ENCODE data around the gene KDELR1.
"Not testable (repeated sequence)": the region's sequence is repeated elsewhere in the genome, so short reads cannot be mapped to it uniquely, and the experiment has no call there.

KDELR1 gene

DNA sequence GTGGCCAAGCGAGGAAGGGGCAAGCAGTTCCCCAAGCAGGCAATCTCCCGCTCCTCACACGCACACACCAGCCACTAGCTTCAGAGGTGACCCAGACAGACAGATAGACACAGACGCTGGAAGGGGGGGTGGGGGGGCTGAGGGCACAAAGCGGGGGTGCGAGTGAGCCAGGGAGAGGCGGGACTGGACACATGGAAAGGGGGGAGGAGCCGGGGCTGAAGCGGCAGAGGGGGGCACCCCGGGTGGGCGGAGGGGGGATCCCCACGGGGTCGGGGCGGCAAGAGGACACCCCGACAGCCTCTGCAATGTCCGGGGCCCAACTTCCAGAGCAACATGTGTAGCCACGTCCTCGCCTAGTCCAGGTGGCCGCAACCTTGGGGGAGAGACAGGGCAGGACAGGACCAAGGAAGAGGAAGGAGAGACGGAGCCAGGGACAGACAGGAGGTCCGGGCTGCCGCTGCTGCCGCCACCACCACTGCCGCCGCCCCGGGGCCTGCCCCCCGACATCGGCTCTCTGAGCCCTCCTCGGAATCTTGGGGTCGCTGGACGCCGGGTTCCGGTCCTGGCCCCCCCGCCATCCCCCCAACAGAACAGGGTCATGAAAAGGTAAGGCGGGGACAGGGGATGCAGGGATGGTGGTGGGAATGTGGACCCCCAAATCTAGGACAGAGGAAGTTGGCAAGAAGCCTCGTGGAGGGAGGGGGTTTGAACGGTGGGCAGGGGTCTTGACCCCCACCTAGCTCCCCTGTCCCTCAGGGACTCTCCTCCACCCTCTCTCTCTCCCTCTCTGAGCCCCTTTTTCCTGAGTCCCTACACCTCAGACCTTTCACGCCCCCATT lies 3.2 kb upstream of the KDELR1 start:
- in situ Hi-C loops (cut with MboI; ENCODE audit: low pct_unique_long_range_greater_than_20kb, low sequenced_read_pairs, unreplicated experiment): no loop called here
- no peak for TF ChIP-seq CTCF (IDR thresholded peaks at IDR 0.05; ENCODE audit: extremely low read depth, insufficient read depth, missing control alignments)
- no peak for DNase-seq (ENCODE audit: low spot score)

DNA sequence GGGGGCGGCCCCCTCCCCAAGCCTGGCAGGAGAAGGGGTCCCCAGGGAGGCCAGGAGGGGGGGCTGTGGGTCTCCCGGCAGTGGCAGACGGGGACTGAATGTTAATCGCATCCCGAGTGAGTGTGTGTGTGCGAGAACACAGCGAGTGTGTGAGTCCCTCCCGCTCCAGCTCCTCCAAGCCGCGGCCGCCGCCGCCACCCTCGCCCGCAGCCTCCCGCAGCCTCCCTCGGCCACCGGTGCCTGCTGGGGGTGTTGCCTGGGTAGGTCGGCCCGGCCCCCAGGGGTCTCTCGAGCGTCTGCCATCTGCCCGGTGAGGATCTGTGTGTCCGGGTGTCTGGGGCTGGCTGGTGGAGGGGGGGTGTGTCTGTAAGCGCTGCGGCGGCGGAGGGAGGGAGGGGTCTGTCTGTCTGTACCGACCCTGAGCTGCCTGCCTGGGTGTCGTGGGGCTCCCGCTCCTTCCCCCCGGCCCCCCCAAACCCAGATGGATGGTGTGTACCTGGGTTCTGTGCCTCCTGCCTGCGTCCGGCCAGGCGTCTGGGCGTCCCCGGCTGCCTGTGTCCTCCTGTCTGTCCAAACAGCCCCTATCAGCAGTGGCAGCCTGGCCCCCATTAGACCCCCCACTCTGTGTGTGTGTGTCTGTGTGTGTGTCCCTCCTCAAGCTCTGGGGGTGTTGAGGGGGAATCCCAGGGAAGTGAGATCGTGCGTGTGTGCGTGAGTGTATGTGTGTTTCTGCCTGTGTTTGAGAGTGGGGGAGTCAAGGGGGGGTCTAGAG lies 2.4 kb upstream of the KDELR1 start, which contains the start of gene GRIN2D:
TSS of gene GRIN2D (plus strand) at position 110 of the 772 bp plus-strand sequence. CDS start 4,725 bp downstream, outside the sequence.
- DNase-seq (ENCODE audit: low spot score): no peak
- in situ Hi-C loops (cut with MboI; ENCODE audit: low pct_unique_long_range_greater_than_20kb, low sequenced_read_pairs, unreplicated experiment): no loop called here
- no peak for TF ChIP-seq CTCF (IDR thresholded peaks at IDR 0.05; ENCODE audit: extremely low read depth, insufficient read depth, missing control alignments)

DNA sequence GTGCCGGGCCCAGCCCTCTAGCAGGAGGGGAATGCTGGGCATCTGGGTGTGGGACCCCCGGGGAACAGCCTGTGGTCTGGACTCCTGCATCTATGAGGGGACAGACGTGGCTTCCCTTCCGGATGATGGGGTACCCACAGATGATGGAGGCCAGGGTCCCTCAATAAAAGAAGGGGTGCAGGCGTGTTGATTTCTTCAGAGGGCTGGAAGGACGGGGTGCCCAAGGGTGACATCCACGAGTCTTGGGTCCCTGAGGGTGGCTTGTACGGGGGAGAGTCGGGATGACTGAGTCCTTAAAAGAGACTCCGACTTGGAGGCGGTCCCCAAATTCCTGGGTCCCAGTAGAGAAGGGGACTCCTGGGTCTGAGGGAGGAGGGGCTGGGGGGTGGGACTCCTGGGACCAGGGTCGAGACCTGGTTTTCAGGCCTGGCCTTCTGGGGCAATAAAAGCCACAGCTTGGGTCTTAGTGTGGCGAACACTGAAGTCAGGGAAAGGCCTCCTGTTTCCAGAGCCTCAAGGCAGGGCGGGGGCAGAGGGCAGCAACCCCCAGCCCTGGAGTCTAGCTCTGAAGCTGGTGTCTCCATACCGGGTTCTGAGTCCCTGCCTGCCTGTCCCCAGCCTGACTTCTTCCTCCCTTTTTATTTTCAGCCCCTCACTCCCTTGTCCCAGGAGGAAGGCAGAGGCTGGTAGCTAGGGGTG lies 1.7 kb upstream of the KDELR1 start:
- DNase-seq (ENCODE audit: low spot score): no peak
- in situ Hi-C loops (cut with MboI; ENCODE audit: low pct_unique_long_range_greater_than_20kb, low sequenced_read_pairs, unreplicated experiment): no loop called here
- no peak for TF ChIP-seq CTCF (IDR thresholded peaks at IDR 0.05; ENCODE audit: extremely low read depth, insufficient read depth, missing control alignments)

- in situ Hi-C loops (cut with MboI; ENCODE audit: low pct_unique_long_range_greater_than_20kb, low sequenced_read_pairs, unreplicated experiment); DNase-seq (ENCODE audit: low spot score): not testable (repeated sequence)
Measured at GRCh38 chr19:48392006-48392344, 624 bp upstream of the KDELR1 start.

DNA sequence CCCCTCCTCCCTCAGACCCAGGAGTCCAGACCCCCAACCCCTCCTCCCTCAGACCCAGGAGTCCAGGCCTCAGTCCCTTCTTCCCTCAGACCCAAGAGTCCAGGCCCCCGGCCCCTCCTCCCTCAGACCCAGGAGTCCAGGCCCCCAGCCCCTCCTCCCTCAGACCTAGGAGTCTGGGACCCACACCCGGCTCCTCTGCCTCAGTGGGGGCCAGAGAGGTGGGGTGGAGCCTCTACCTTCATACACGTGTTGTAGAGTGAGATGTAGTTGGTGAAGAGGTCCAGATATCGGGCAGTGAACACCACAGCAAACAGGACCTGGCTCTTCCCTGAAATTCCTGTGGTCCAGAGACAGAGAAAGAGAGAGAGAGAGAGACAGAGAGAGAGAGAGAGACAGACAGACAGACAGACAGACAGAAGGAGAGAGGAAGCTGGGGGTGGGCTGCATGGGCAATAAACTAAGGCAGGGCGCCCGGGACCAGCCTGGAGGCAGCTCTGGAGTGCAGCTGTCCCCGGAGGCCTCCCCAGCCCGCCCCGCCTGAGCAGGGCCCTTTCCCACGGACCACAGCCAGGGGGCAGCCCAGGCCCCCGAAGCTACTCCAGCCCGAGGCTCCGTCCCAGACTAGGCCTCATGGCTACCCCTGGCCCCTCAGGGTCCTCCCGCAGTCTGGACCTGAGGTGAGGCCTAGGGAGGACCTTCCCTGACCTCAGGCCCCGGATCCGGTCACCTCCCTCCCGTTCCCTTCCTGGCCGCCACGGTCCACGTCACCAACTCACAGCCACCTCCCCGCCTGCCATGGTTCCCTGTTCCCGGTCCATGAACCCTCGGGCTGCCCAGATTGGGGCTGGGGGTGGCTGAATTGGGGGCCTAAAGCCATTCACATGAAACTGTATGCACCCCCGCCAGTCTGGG lies 907 bp downstream of the KDELR1 start:
- peak; percentile 73 for DNase-seq (ENCODE audit: low spot score)
- in situ Hi-C loops (cut with MboI; ENCODE audit: low pct_unique_long_range_greater_than_20kb, low sequenced_read_pairs, unreplicated experiment): no loop called here
- TF ChIP-seq CTCF (IDR thresholded peaks at IDR 0.05; ENCODE audit: extremely low read depth, insufficient read depth, missing control alignments): peak; percentile 67

GRCh38 chr19:48386981-48387380 lies 4.4 kb downstream of the KDELR1 start:
- in situ Hi-C loops (cut with MboI; ENCODE audit: low pct_unique_long_range_greater_than_20kb, low sequenced_read_pairs, unreplicated experiment): no loop called here
- DNase-seq (ENCODE audit: low spot score): no peak
- no peak for TF ChIP-seq CTCF (IDR thresholded peaks at IDR 0.05; ENCODE audit: extremely low read depth, insufficient read depth, missing control alignments)
